Measurements from ENCODE around the gene RCCD1. TPM values are rescaled to one million over a fixed set of nuclear protein-coding genes. Genes with fewer than 3 reads are reported as not detected.

Gene RCCD1
- total and polyA plus RNA-seq, 2 of the 8 experiments (the other 6 are each of a cell fraction or from before 2014, with no cell fraction given): 9.9 to 18.8 TPM

GRCh38 chr15:90938261-90938660 is 16.4 kb upstream of the RCCD1 start:
- Histone ChIP-seq H3K14ac (ENCODE audit: insufficient read length) (no peak overlapping the region), H2AFZ (ENCODE audit: low read length) (no peak overlapping the region), H3K79me1 (ENCODE audit: low read depth, low read length) (no peaks in the 10 kb centered on the region), H3K4me3 (ENCODE audit: extremely low read depth in 1 of 4, insufficient read depth in 2 of 4, low read depth in 3 of 4, low read length in 4 of 4) (no peak overlapping the region), H3K79me2 (ENCODE audit: control insufficient read depth in 1 of 2, insufficient read depth in 2 of 2, low read length in 2 of 2) (no peaks in the 10 kb centered on the region), H4K20me1 (replicated peaks in 1 of 2; ENCODE audit: control insufficient read depth in 1 of 2, insufficient read depth in 2 of 2, low read length in 2 of 2) (peaks cover 4% of the 10 kb centered on the region in 2 experiments), H3K23me2 (ENCODE audit: low read depth, low read length) (peaks cover 11% of the 10 kb centered on the region; the same call in 1 of the 2 replicates), H2BK15ac (ENCODE audit: low read length) (no peak overlapping the region), H2BK20ac (ENCODE audit: low read length) (no peak overlapping the region), H3K4ac (replicated peaks; ENCODE audit: insufficient read length, low read depth, low read length) (no peak overlapping the region), H3K27ac (ENCODE audit: low read depth, low read length) (no peak overlapping the region), H4K8ac (ENCODE audit: extremely low read depth, insufficient read depth, low read length) (0 out of 2 replicates have a peak overlapping the region, but pooled peaks have one; percentile 15), H3K56ac (replicated peaks; ENCODE audit: insufficient read length, low read depth, low read length) (no peak overlapping the region), H3K9me3 (ENCODE audit: insufficient read depth in 2 of 2, low read depth in 1 of 2, low read length in 1 of 2) (no peaks in the 10 kb centered on the region), H2BK120ac (replicated peaks; ENCODE audit: low read depth, low read length) (no peak overlapping the region), H2BK12ac (ENCODE audit: low read depth, low read length) (no peak overlapping the region), H3K9ac (replicated peaks in 1 of 4; ENCODE audit: extremely low read depth in 1 of 4, low read depth in 3 of 4, low read length in 3 of 4) (no peak overlapping the region), H2BK5ac (ENCODE audit: low read depth, low read length) (no peak overlapping the region), H3K18ac (ENCODE audit: extremely low read depth, low read length) (no peak overlapping the region), H3K36me3 (ENCODE audit: control insufficient read depth in 2 of 4, insufficient read depth in 4 of 4, low read length in 3 of 4) (peaks cover 8 to 45% (median 24%) of the 10 kb centered on the region in 4 experiments; a peak in 7 of 8 replicates), H3K4me2 (ENCODE audit: insufficient read depth in 1 of 2, low read depth in 2 of 2, low read length in 2 of 2) (no peak overlapping the region), H2AK5ac (ENCODE audit: low read depth, low read length) (no peak overlapping the region), H4K5ac (ENCODE audit: insufficient read length, low read depth, low read length) (no peak overlapping the region), H3K4me1 (replicated peaks in 1 of 4; ENCODE audit: control insufficient read depth in 3 of 4, insufficient read depth in 4 of 4, low read length in 3 of 4) (peaks cover 0 to 11% (median 6%) of the 10 kb centered on the region in 4 experiments; a peak in 6 of 7 replicates), H4K91ac (replicated peaks; ENCODE audit: insufficient read length, low read length) (no peak overlapping the region), H3K23ac (ENCODE audit: insufficient read length) (no peak overlapping the region), H3K27me3 (replicated peaks in 1 of 4; ENCODE audit: control insufficient read depth in 3 of 4, extremely low read depth in 1 of 4, insufficient read depth in 3 of 4, low read length in 3 of 4) (no peaks in the 10 kb centered on the region)
- no peak for FAIRE-seq
- WGBS, 2 experiments (ENCODE audit: extremely low coverage in 1 of 2, insufficient coverage in 1 of 2, insufficient read length in 1 of 2, insufficient replicate concordance in 2 of 2, low coverage in 1 of 2, low lambda C conversion rate in 2 of 2, missing lambda C conversion rate in 1 of 2): 93% methylated on average over 5 of the region's 5 CpGs; no CpG with 5 or more reads in 1 of the 2 experiments
- CTCF ChIA-PET (ENCODE audit: partially characterized antibody): interaction anchor here (20.7 kb wide), 1 partner anchor 17 kb away, joined by 306 read pairs; the partner anchor contains the start of gene RCCD1
- no peak for DNase-seq (ENCODE audit: low read depth in 1 of 2, low spot score in 2 of 2)
- POLR2A ChIA-PET (ENCODE audit: partially characterized antibody): no interaction called here
- no peak for TF ChIP-seq SIN3A (conservative IDR thresholded peaks at IDR 0.05 in 1 of 2, IDR thresholded peaks at IDR 0.05 in 1 of 2; ENCODE audit: low read depth in 1 of 2, low read length in 2 of 2)
- no peak for TF ChIP-seq MAFK (IDR thresholded peaks at IDR 0.05; ENCODE audit: low read depth, low read length)
- no peak for TF ChIP-seq MAX (IDR thresholded peaks at IDR 0.05)
- TF ChIP-seq TAF1 (IDR thresholded peaks at IDR 0.05; ENCODE audit: low read depth, low read length): no peak
- no peak for TF ChIP-seq HDAC6 (IDR thresholded peaks at IDR 0.05; ENCODE audit: low read depth, low read length)
- TF ChIP-seq SP2 (IDR thresholded peaks at IDR 0.05; ENCODE audit: low read length): no peak
- TF ChIP-seq TEAD4 (IDR thresholded peaks at IDR 0.05; ENCODE audit: low read depth, low read length): no peak
- no peak for TF ChIP-seq POLR2AphosphoS5 (IDR thresholded peaks at IDR 0.05; ENCODE audit: low read depth, low read length)
- no peak for TF ChIP-seq SIRT6 (IDR thresholded peaks at IDR 0.05; ENCODE audit: low read length)
- TF ChIP-seq ZNF274 (IDR thresholded peaks at IDR 0.05; ENCODE audit: borderline replicate concordance, extremely low read depth, low read length): no peak
- no peak for TF ChIP-seq RFX5 (IDR thresholded peaks at IDR 0.05; ENCODE audit: borderline replicate concordance, low read depth, low read length)

Measured in H1 (cell line).